Stimulated activated CD8-positive, alpha-beta memory T cell treated with anti-CD3 and anti-CD28 coated beads, Interleukin-7, amount 100 ng/mL, for 1 hour (primary cell): ENCODE data around the gene RAP1GDS1.
"Not testable (repeated sequence)": the region's sequence is repeated elsewhere in the genome, so short reads cannot be mapped to it uniquely, and the experiment has no call there.

ENCODE experiments used
- DNase-seq, 2 donors: peaks; one replicate each; pipeline ENCODE4 v3.0.0-alpha.2; 2020; ENCODE audit warnings: low read depth in 2 of 2

RAP1GDS1 gene

DNA sequence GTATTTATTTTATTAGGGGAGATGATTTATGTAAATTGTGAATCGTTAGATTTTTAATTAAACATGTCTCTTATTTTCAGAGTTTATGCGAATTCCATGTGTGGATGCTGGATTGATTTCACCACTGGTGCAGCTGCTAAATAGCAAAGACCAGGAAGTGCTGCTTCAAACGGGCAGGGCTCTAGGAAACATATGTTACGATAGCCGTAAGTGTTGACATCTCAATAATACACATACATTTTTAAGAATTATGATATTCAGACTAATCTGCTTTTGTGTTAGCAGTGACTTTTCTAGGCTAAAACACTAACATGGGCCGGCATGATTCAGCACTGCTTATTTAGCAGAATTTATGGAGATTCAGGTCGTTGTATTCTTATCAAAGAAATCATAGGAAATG, 91.2 kb downstream of the RAP1GDS1 start:
- no peak for DNase-seq

GRCh38 chr4:98352940-98353339, 91.8 kb downstream of the RAP1GDS1 start:
- no peak for DNase-seq

- no peak for DNase-seq
Measured at GRCh38 chr4:98358630-98359248, 97.6 kb downstream of the RAP1GDS1 start.

GRCh38 chr4:98359646-98360045, 98.5 kb downstream of the RAP1GDS1 start:
- no peak for DNase-seq

GRCh38 chr4:98363431-98363830, 102.2 kb downstream of the RAP1GDS1 start:
- DNase-seq = no peak

DNA sequence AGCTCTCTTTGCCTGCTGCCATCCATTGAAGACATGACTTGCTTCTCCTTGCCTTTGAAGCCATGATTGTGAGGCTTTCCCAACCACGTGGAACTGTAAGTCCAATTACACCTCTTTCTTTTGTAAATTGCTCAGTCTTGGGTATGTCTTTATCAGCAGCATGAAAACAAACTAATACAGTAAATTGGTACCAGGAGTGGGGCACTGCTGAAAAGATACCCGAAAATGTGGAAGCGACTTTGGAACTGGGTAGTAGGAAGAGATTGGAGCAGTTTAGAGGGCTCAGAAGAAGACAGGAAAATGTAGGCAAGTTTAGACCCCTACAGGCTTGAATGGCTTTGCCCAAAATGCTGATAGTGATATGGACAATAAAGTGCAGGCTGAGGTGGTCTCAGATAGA, 105.1 kb downstream of the RAP1GDS1 start:
- not testable (repeated sequence) for DNase-seq

DNA sequence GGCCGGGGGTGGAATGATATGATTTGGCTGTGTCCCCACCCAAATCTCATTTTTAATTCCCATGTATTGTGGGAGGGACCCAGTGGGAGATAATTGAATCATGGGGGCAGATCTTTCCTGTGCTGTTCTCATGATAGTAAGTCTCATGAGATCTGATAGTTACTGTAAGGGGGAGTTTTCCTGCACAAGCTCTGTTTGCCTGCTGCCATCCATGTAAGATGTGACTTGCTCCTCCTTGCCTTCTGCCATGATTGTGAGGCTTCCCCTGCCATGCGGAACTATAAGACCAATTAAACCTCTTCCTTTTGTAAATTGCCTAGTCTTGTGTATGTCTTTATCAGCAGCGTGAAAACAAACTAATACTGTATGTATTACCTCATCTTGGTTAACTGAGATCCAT, 106.8 kb downstream of the RAP1GDS1 start:
- DNase-seq = not testable (repeated sequence)

DNA sequence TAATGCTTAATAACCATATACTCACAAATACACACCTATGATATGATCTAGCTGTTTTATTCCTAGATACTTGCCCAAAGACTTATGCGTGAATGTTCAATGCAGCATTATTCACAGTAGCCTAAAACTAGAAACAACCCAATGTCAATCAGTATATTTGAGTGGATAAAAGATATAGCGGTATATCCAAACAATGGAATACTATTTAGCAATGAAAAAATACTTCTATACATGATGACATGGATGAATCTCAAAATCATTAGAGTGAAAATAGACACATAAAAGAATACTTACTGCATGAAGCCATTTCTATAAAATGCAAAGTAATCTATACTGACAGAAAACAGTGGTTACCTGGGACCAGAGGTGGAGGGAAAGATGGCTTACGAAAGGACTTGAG, 108.1 kb downstream of the RAP1GDS1 start:
- no peak for DNase-seq

DNA sequence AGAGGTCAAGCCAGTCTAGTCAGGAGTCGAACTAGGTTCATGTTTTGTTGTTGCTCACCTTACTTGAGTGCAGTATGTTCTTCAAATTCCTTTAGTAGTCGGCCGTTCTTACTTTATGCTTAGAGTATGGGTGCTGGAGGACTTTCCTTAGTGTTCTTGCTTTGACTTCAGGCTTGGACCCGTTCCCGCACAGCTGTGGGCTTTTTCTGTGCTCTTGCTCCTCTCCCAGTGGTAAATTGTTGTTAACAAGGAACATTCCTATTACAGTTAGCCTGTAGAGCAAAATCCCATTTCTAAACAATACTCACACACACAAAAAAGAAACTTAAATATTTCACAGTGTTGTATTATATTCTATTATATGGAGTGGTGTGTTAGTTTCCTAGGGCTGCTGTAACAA, 113.5 kb downstream of the RAP1GDS1 start:
- DNase-seq = no peak

DNA sequence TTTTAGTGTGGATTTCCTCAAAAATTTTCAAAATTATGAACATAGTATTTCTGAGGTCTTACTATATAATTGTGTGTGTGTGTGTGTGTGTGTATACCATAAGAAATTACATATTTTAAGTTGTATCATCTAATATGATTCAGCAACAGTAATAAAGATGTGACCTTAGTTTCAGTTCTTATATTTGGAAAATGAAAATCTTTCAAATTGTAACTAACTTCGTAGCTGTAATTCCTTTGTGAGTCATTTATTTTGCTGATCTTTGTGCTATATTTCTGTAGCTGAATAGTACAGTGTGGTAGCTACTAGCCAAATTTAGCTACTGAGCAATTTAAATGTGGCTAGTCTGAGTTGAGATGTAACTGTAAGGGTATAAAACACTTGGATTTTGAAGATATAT, 116.4 kb downstream of the RAP1GDS1 start:
- no peak for DNase-seq

DNA sequence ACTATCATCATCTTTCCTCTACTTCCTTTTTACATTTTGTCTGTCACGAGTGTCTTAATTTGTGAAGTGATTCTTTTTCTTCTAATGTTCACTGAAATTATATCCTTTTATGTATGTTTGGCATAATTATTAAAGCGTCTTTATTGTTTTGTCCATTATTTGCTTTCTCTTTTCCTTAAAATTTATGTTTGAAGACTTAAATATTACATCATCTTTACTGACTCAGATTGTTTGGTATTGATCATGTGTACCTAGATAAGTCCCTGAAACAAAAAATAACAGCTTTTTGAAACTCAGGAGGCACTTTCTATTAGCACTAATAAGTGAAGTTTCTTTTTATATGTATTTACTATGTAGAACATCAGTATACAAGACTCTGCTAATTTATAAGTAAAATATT, 120.1 kb downstream of the RAP1GDS1 start:
- no peak for DNase-seq

DNA sequence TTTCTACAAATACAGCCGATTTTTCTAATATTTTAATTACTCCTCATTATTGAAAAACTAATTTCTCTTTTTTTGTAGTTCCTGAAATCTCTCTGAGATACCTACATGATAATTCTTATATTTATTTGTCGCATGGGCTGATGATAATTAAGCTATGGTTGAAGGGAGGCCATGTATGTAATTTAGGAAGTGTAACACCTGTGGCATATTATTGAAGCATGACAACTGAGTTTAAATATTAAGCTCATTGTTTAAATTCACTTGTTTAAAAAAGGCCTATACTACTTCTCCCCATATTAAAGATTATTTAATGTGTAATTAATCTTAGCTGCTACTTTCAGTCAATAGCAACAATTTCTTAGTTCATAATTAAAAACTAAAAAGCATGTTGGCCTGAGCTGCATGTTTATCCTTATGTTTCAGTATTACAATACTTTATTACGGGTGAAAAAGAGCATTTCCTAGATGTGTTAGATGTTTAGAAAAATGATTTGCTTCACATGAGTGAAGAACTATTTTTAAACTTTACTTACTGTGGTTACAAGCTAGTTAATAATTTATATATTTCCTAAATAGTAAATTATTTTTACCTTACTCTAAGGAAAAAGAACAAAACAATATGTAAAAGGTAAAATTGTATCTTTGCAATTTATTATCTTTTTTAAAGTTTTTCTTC, 122.4 kb downstream of the RAP1GDS1 start:
- no peak for DNase-seq

- DNase-seq = no peak
Measured at GRCh38 chr4:98385831-98386230, 124.6 kb downstream of the RAP1GDS1 start.

- no peak for DNase-seq
Measured at GRCh38 chr4:98387345-98388026, 126.3 kb downstream of the RAP1GDS1 start.

- DNase-seq = no peak
Measured at GRCh38 chr4:98394134-98394533, 132.9 kb downstream of the RAP1GDS1 start.

DNA sequence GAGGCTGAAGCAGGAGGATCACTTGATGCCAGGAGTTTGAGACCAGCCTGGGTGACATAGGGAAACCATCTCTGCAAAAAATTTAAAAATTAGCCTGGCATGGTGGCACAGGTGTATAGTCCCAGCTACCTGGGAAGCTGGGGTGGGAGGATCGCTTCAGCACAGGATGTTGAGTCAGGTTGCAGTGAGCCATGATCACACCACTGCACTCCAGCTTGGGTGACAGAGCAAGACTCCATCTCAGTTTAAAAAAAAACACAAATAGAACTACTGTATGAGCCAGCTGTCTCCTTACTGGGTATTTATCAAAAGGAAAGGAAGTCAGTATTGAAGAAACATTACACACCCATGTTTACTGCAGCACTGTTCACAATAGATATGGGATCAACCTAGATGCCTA, 138.7 kb downstream of the RAP1GDS1 start:
- no peak for DNase-seq

DNA sequence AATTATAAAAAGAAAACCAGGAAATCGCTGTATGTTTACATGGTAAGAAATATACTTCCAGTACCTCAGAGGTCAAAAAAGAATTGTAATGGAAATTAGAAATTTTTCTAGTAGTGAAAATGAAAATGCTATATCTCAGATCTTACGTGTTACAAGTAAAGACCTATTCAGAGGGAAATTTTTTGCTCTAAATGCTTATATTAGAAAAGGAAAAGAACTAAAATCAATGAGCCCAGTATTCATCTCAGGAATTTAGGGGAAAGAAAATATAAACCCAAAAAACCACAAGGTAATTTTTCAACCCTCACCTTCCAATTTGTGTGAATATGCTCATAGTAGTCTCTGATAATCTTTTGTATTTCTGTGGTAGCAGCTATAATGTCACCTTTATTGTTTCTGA, 145.6 kb downstream of the RAP1GDS1 start:
- DNase-seq = no peak

- DNase-seq = no peak
Measured at GRCh38 chr4:98411731-98412130, 150.5 kb downstream of the RAP1GDS1 start.

DNA sequence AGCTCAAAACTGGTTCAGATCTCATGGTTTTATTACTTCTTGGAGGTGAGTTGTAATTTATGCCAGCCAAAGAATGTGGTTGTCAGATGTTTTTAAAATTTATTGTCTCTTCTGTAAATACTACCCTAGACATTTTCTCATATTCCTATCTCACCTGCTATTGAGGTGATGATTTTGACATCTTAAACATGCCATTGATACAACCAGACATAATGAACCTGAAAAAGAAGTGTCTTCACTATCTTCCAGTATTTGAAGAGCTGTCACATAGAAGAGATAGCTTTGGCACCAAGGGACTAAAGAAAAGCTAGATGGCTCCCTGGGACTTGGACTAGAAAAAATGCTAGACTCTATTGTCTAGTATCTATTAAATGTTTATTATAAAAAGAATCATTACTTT, 155.7 kb downstream of the RAP1GDS1 start:
- no peak for DNase-seq

GRCh38 chr4:98420151-98420550, 159.0 kb downstream of the RAP1GDS1 start:
- not testable (repeated sequence) for DNase-seq

DNA sequence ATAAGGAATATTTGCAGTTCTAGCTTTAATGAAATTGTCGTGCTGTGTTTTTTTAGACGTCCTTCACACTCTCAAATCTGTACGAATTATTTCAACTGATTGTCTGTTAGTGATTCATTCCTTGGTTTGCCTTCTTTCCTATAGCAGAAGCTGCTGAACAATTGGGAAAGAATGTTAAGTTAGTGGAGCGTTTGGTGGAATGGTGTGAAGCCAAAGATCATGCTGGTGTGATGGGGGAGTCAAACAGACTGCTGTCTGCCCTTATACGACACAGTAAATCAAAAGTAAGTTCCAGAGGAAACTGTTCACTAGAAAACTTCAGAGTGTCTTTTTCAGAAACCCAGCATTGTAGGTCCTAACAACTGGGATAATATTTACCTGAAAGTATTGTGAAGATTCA, 159.9 kb downstream of the RAP1GDS1 start:
- no peak for DNase-seq

- DNase-seq = no peak
Measured at GRCh38 chr4:98423009-98423408, 161.8 kb downstream of the RAP1GDS1 start.

- no peak for DNase-seq
Measured at GRCh38 chr4:98430708-98431403, 169.7 kb downstream of the RAP1GDS1 start.
